Keratinocyte (primary cell): ENCODE measurements around the gene FAF2. TPM values are rescaled to one million over a fixed set of nuclear protein-coding genes. Genes with fewer than 3 reads are reported as not detected.

Experiments
- DNase-seq: peaks from one replicate; pipeline ENCODE4 v3.0.0-alpha.2; 2011; ENCODE audit warnings: low read depth, missing footprints, low spot score
- FAIRE-seq: peaks from 2 replicates; lab custom pipeline; 2011; peaks lifted over from hg19 to GRCh38; lab: Jason Lieb, UNC
- H2AFZ ChIP-seq: 2 replicates; pipeline ENCODE4 v1.6.0; 2012; ENCODE audit warnings: low read length, control low read depth, inconsistent platforms; ENCODE audit not compliant: control insufficient read depth
- H3K27ac ChIP-seq: 2 replicates; pipeline ENCODE4 v1.5.1; 2011; ENCODE audit warnings: low read length; ENCODE audit not compliant: control insufficient read depth, insufficient read depth
- H3K27me3 ChIP-seq: 3 replicates; pipeline ENCODE4 v1.6.0; 2011; ENCODE audit warnings: low read length; ENCODE audit not compliant: control insufficient read depth, insufficient read depth; ENCODE audit errors: extremely low read depth
- H3K36me3 ChIP-seq, 2 experiments: 2 replicates in 1 of 2; 3 replicates in 1 of 2; pipeline ENCODE4 v1.5.1; 2011; ENCODE audit warnings: low read length in 2 of 2, mild to moderate bottlenecking in 1 of 2; ENCODE audit not compliant: control insufficient read depth in 2 of 2, insufficient read depth in 2 of 2; ENCODE audit errors: extremely low read depth in 1 of 2
- H3K4me1 ChIP-seq: 3 replicates; pipeline ENCODE4 v1.5.1; 2011; ENCODE audit warnings: low read length; ENCODE audit not compliant: control insufficient read depth, insufficient read depth; ENCODE audit errors: extremely low read depth
- H3K4me2 ChIP-seq: 3 replicates; pipeline ENCODE4 v1.6.0; 2011; ENCODE audit warnings: low read depth, low read length; ENCODE audit not compliant: control insufficient read depth, insufficient read depth; ENCODE audit errors: extremely low read depth
- H3K4me3 ChIP-seq, 3 experiments: fragments of 200-600 bp in 1 of 3; sonication (generic) in 1 of 3; 2 replicates in 2 of 3; 3 replicates in 1 of 3; pipeline ENCODE4 v1.5.1; 2011 to 2016; ENCODE audit warnings: low read length in 3 of 3, mild to moderate bottlenecking in 3 of 3, control low read depth in 2 of 3, inconsistent platforms in 1 of 3, low read depth in 1 of 3, mixed read lengths in 1 of 3, mixed run types in 1 of 3, moderate library complexity in 1 of 3; ENCODE audit not compliant: control insufficient read depth in 2 of 3, insufficient read depth in 2 of 3; ENCODE audit errors: extremely low read depth in 1 of 3
- H3K79me2 ChIP-seq: 2 replicates; pipeline ENCODE4 v1.6.0; 2012; ENCODE audit warnings: low read length; ENCODE audit not compliant: control insufficient read depth, insufficient read depth
- H3K9ac ChIP-seq: 3 replicates; pipeline ENCODE4 v1.6.0; 2011; ENCODE audit warnings: low read length; ENCODE audit not compliant: control insufficient read depth, insufficient read depth; ENCODE audit errors: extremely low read depth
- H3K9me1 ChIP-seq: 3 replicates; pipeline ENCODE4 v1.6.0; 2011; ENCODE audit warnings: low read length; ENCODE audit not compliant: control insufficient read depth, insufficient read depth; ENCODE audit errors: extremely low read depth
- H3K9me3 ChIP-seq: 2 replicates; pipeline ENCODE4 v1.5.1; 2012; ENCODE audit warnings: low read depth, low read length; ENCODE audit not compliant: control insufficient read depth
- H4K20me1 ChIP-seq: 3 replicates; pipeline ENCODE4 v1.6.0; 2011; ENCODE audit warnings: low read length; ENCODE audit not compliant: control insufficient read depth, insufficient read depth; ENCODE audit errors: extremely low read depth
- EZH2 ChIP-seq: IDR thresholded peaks from one replicate; pipeline ENCODE4 v1.6.1; 2012; ENCODE audit warnings: inconsistent platforms, mild to moderate bottlenecking, low read length, moderate library complexity
- dilution Hi-C: fragments of 300-500 bp; cut with MboI; formaldehyde crosslinking; loops from one replicate; pipeline ENCODE4 v1.7.0; 2020; ENCODE audit warnings: low sequenced_read_pairs; ENCODE audit not compliant: extremely low pct_ligation_motif_present
- polyA plus RNA-seq, 5 experiments: library from polyadenylated mRNA; depleted of rRNA in 3 of 5; stranded (reverse) in 3 of 5; stranded (forward) in 1 of 5; unstranded in 1 of 5; fragments of >200 nt; gene quantifications; 1 replicate in 1 of 5; 2 replicates in 3 of 5; 3 replicates in 1 of 5; pipeline versions ENCODE4 v1.2.1 to v1.2.3, GENCODE V29; 2011 to 2012; ENCODE audit warnings: missing spikeins in 2 of 5, low read depth in 1 of 5, low replicate concordance in 1 of 5
- TF ChIP-seq, protein P1 (sequence below), 3 experiments: IDR thresholded peaks in 1 of 3; conservative IDR thresholded peaks in 1 of 3; optimal IDR thresholded peaks in 1 of 3; 2 replicates in 2 of 3; 3 replicates in 1 of 3; pipeline versions ENCODE3 to v1.5.1; 2011; ENCODE audit warnings: low read length in 3 of 3, mild to moderate bottlenecking in 3 of 3, moderate library complexity in 2 of 3, control low read depth in 1 of 3, inconsistent platforms in 1 of 3; ENCODE audit not compliant: insufficient read depth in 2 of 3; ENCODE audit errors: extremely low read depth in 1 of 3

The FAF2 gene
- polyA plus RNA-seq, 1 donor (not counting 4 experiments of a cell fraction or from before 2014, with no cell fraction given), result 52.9 TPM

DNA sequence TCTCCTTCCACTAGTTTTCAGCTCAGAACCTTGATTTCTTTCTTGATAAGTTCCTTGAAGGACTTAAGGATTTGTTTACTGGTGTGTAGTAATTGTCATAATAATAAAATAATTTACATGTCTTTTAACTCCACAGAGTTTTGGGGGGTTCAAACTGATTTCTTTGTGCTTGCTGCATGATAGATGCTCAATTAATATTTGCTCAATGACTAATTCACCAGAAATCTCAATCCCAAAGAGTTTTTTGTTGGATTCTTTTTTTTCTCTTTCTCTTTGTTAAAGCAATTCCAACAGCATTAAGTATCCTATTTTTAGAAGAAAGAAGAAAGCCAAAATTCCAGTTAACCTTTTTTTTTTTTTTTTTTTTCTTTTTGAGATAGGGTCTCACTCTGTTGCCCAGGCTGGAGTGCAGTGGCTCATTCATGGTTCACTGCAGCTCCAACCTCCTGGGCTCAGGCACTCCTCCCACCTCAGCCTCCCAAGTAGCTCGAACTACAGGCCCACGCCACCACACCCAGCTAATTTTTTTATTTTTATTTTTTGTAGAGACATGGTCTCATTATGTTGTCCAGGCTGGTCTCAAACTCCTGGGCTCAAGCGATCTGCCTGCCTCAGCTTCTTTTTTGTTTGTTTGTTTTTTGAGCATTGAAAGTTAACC lies 10.8 kb downstream of the FAF2 start:
- no peaks in the 10 kb centered on the region for H3K9me1 ChIP-seq
- H3K9me3 ChIP-seq, result no peaks in the 10 kb centered on the region
- dilution Hi-C loops, result no loop called here
- H3K9ac ChIP-seq, result no peak overlapping the region
- FAIRE-seq (no peak), DNase-seq (no peak)
- H2AFZ ChIP-seq, result no peak overlapping the region
- H3K79me2 ChIP-seq, result peaks cover 87% of the 10 kb centered on the region
- H3K36me3 ChIP-seq, result peaks cover 0 to 4% of the 10 kb centered on the region in 2 experiments
- no peaks in the 10 kb centered on the region for H4K20me1 ChIP-seq
- no peak for TF ChIP-seq EZH2
- TF ChIP-seq, protein P1, sequence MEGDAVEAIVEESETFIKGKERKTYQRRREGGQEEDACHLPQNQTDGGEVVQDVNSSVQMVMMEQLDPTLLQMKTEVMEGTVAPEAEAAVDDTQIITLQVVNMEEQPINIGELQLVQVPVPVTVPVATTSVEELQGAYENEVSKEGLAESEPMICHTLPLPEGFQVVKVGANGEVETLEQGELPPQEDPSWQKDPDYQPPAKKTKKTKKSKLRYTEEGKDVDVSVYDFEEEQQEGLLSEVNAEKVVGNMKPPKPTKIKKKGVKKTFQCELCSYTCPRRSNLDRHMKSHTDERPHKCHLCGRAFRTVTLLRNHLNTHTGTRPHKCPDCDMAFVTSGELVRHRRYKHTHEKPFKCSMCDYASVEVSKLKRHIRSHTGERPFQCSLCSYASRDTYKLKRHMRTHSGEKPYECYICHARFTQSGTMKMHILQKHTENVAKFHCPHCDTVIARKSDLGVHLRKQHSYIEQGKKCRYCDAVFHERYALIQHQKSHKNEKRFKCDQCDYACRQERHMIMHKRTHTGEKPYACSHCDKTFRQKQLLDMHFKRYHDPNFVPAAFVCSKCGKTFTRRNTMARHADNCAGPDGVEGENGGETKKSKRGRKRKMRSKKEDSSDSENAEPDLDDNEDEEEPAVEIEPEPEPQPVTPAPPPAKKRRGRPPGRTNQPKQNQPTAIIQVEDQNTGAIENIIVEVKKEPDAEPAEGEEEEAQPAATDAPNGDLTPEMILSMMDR (optimal IDR thresholded peaks at IDR 0.05 in 1 of 3, IDR thresholded peaks at IDR 0.05 in 1 of 3, conservative IDR thresholded peaks at IDR 0.05 in 1 of 3; ENCODE audit: extremely low read depth in 1 of 3, insufficient read depth in 2 of 3, low read length in 3 of 3), result no peak
- no peaks in the 10 kb centered on the region for H3K4me1 ChIP-seq
- no peak overlapping the region for H3K4me3 ChIP-seq
- H3K4me2 ChIP-seq, result no peak overlapping the region
- no peaks in the 10 kb centered on the region for H3K27me3 ChIP-seq
- H3K27ac ChIP-seq, result no peak overlapping the region

DNA sequence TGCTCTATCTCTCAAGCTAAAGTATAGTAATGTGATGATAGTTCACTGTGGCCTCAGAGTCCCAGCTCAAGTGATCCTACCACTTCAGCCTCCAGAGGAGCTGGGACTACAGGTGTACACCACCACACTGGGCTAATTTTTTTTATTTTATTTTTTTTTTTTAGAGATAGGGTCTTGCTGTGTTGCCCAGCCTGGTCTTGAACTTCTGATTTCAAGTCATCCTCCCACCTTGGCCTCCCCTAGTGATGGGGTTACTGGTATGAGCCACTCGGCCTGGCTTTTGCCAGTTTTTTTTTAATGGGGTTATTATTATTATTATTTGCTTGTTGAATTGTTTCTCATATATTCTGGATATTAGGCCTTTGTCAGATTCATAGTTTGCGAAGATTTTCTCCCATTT lies 13.2 kb downstream of the FAF2 start:
- no peak overlapping the region for H3K27ac ChIP-seq
- H4K20me1 ChIP-seq, result no peaks in the 10 kb centered on the region
- H3K4me3 ChIP-seq, result no peak overlapping the region
- H3K79me2 ChIP-seq, result peaks cover 86% of the 10 kb centered on the region
- H3K27me3 ChIP-seq, result no peaks in the 10 kb centered on the region
- FAIRE-seq (no peak), DNase-seq (no peak)
- H2AFZ ChIP-seq, result no peak overlapping the region
- TF ChIP-seq, protein P1 (optimal IDR thresholded peaks at IDR 0.05 in 1 of 3, IDR thresholded peaks at IDR 0.05 in 1 of 3, conservative IDR thresholded peaks at IDR 0.05 in 1 of 3; ENCODE audit: extremely low read depth in 1 of 3, insufficient read depth in 2 of 3, low read length in 3 of 3), result no peak
- TF ChIP-seq EZH2, result no peak
- H3K4me1 ChIP-seq, result no peaks in the 10 kb centered on the region
- no peaks in the 10 kb centered on the region for H3K9me3 ChIP-seq
- H3K9me1 ChIP-seq, result no peaks in the 10 kb centered on the region
- no peak overlapping the region for H3K4me2 ChIP-seq
- no peak overlapping the region for H3K9ac ChIP-seq
- peaks cover 0 to 2% of the 10 kb centered on the region in 2 experiments for H3K36me3 ChIP-seq
- dilution Hi-C loops, result no loop called here
